Activated naive CD4-positive, alpha-beta T cell treated with Interleukin-2 at 50 U/mL for 16 hours (primary cell): Measurements from ENCODE around the gene ADGRD1.

Experiments used
- DNase-seq: peaks from one replicate; pipeline ENCODE4 v3.0.0-alpha.2; 2020

ADGRD1 gene

DNA sequence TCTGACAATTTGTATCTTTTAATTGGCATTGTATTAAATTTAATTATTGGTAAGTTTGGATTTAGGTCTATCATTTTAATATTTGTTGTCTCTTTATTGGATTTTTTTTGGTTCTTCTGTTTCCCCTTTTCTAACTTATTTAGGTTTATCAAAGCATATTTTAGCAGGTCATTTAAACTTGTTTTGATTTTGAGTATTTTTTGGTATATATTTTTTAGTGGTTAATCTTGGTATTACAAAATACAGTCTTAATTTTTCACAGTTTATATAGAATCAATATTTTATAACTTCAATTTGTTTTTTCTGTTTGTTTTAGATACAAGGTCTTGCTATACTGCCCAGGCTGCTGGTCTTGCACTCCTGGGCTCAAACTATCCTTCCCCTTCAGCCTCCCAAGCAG lies 15.5 kb upstream of the ADGRD1 start:
- no peak for DNase-seq

DNA sequence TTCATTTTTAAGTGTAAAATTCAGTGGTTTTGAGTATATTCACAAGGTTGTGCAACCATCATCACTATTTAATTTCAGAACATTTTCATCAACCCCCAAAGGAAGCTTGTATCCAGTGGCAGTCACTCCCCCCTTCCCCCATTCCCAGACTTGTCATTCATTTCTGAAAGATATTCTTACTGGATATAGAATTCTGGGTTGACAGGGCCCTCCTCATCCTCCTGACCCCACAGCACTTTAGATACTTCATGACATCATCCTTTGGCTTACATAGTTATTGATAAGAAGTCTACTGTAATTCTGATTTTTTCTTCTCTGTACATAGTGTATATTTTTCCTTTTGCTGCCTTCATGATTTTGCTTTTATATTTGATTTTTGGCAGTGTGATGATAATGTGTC lies 8.8 kb upstream of the ADGRD1 start:
- no peak for DNase-seq

DNA sequence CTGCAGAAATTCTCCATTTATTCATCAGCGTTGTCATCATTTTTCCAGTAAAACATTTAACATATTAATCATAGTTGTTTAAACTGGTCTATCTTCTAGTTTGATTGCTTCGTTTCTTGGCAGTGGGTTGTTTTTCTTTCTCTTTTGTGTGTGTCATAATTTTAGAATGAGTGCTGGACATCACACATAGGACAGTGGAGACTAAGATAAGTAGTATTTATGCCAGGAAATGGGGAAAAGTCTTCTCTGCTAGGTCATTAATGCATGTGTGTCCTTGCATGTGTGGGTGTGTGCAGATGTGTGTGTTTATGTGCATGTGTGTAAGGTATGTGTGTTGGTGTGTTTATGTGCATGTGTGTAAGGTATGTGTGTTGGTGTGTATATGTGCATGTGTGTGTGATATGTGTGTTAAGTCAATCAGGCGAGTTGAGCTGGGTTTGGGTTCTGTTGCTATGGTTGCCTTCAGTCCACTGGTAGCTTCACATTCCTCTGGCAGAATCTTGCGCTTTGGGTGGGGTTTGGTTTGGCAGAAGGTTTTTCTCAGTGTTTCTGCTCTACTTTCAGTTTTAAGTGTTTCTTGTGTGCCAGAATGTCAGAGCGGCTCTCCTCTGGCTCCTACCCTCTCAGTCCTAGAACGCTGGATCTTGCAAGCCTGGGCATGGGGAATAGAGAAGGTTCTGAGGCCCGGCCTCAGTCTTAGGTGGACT lies 7.8 kb upstream of the ADGRD1 start:
- no peak for DNase-seq

DNA sequence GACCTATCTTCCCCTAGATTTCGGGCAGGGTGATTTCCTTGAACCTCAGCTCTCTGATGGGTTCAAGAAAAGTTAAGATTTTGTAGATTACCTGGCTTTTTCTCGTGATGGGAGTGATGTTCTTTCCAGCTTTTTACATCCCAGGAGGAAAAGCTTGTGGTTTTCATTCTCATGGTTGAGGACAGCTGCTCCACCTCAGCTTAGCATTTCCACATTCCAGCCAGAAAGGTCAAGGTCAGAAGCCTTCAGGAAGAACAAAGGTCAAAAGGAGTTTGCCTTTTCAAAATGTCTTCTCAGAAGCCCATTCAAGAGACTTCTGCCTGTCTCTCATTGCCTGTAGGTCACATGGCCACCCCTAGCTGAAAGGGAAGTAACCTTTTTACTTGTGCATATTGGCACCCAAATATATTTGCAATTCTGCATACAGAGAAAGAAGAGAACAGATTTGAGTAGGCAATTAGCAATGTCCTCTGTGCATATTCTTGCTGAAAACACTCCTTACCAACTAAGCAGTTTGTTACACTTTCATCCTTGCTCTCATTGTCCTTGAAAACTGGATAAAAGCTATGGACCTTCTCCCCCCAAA lies 6.6 kb upstream of the ADGRD1 start:
- no peak for DNase-seq

DNA sequence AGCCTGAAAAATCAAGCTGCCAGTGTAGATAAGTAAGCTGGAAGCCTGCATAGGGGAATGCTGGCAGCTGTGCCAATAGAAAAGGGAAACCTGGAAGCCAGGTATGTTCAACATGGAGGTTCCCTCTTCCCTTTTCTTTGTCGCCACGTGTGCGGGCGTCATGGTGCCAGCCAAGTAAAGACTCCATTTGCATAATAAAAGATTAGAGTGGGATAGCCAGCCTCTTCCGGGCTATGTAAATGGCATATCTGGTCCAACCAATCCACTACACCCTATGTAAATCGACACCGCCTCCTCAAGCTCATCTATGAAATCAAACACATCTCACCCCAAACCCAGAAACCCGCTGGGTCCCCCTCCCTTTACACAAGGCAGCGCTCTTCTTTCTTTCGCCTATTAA lies 5.6 kb upstream of the ADGRD1 start:
- DNase-seq: no peak

DNA sequence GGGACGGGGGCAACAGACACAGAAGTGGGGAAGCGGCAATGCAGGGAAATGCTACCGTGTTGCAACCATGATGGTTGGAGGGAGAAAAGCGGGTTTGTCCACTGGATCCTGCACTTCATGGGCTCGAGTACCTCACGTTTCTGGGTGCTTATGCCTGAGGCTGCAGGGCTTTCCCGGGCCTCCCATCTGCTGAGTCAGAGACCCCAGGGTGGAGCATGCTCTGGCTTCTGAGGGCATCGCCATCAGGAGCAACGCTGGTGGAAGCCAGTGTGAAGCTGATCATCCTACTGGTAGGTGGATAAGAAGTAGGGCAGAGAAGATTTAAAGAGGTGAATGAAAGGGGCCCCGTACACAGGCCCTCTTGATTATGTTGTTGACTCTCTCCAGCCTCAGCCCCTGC lies 5.0 kb upstream of the ADGRD1 start:
- no peak for DNase-seq

DNA sequence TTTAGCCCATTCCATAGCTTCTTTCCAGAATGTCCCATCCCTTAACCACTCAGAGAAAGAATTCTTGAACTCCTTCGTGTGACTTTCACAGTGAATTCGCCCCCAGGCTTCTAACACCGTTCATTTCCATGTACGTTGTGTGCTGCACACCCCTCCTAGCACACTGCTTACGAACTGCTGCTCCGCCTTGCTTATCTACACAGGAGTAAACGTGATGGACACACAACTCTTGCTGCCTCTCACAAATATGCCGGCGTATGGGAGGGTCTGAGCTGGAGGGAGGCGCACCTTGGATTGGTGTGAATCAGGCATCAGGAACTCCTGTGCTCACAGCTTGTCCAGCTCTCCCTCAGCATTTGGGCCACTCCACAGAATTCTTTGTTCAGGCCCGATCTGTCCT lies 3.9 kb upstream of the ADGRD1 start:
- DNase-seq: no peak

DNA sequence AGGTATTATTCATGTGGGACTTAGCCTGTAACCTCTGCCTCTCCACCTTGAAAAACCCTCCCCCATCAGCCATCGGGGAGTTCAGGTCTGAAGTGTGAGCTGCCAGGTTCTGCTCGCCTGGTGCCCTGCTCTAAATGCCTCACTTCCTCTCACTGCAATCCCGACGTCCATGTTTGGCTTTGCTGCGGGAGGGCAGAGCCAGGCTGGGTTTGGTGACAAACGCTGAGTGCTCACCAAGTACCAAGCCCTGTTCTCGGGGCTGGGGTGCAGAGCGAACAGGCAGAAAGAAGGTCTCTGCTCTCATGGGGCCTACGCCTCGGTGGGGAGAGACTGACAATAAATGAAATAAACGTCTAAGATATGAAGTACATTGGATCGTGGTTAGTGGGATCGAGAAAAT lies 2.1 kb upstream of the ADGRD1 start:
- DNase-seq: no peak

DNA sequence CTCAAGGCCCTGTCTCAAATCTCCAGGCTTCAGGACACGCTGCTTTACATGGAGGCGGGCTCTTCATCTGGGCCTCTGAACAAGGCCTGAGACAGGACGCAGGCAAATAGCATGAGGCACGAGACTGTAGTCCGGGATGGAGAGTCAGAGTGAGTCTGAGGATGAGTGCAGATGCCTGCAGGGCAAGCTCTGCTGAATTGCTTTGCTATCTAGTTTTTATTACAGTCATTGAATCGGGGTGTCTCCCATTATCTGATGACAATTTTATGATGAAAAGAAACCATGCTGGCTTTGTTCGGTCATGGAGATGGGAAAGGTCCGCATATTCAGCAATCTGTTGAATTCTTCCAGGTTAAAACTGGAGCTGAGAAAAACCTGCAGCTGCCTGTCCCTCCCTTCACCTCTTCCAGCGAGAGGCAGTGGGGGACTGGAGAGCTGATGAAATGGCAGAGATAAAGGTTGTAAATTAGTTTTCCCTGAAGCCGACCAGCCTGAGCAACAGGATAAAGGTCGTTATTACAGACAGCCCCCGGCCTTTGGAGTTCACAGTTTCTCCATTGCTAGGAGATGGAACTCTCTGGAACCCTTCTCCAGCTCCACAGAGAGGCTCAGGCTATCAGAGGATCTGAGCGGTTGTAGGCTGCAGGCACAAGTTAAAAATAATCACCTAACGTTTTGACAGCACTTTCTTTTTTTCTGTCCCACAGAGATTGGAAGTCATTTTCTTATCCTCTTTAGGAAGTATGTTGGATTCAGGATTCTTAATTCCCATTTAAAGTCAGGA lies 1.3 kb upstream of the ADGRD1 start:
- DNase-seq: no peak

DNA sequence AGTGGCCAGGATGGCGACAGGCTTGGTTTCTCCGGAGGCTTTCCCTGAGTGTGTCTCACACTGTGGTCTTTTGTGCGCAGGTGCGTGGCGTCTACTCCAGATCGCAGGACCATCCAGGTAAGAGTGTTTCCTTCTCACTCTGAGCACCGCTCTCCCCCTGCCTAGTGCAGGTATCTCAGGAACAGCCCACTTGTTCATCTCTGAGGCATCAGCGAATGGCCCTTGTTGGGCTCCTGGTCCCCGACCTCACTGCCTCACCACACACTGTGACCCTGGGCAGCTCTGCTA lies 781 bp downstream of the ADGRD1 start:
- no peak for DNase-seq

DNA sequence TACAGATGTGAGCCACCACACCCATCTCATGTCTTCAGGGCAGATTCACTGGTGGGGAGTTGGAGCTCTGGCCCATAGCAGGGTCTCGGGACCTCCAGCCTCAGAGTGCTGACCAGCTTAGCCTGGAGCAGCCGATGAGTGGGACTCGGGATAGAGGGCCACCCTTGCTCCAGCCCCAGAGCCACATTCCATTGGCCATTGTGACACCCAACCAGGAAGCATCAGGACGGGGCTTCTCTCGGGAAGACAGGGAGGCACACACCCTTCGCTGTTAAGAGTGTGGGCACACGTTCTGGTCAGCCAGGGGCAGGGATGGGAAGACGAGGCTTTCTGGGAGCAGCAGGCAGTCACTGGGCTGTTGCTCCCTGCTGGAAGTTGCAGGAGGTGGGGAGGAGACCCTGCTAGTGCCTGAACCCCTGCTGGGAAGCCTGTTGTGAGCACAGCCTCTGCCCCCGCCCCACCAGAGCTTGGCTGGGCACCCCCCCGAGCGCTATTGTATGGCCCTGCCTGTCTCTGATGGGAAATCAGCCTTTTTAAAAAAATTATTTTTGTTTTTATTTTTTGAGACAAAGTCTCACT lies 1.6 kb downstream of the ADGRD1 start:
- DNase-seq: no peak

DNA sequence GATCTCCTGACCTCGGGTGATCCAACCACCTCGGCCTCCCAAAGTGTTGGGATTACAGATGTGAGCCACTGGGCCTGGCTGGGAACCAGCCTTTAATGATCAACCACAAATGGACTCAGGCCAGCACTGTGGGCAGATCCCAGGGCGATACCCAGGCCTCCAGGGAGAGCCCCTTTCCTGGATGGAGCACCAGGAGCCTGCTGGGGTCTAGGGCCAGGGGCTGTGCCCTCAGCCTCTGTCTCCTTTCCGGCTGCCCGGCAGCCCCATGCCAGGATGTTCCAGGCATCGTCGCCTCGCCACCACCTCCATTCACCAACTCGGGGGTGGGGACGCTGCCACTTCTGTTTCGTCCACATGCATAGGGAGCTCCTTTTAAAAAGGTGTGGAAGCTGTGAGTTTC lies 2.3 kb downstream of the ADGRD1 start:
- DNase-seq: no peak

DNA sequence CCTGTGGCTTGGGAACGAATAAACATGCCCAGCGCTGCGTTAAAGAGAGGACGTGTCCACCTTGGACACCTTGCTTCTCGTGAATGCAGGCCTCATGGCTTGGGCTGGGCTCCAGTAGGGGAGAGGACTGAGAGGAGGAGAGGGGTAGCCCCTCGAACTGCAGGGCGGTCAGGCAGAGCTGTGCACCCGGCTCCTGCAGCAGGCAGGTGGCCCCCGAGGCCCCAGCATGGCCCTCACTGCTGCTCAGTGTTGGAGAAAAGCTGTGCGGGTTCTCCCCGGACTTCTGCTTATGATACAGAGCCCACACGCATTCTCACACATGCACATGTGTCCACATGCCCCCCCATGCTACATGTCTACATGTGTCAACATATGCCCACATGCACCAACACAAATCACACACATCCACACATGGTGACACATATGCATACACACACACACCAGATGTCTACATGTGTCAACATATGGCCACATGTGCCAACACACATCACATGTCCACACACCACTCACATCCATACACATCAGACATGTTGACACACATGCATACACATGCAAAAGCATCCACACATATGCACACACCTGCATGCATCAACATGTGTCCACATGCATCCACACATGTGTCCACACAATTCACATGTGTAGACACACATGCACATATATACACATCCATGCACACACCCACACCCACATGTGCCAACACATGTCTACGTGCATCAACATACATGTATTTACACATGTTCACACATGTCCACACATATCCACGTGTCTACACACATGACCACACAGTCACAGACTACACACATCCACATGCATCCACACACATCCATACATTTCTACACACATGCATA lies 3.0 kb downstream of the ADGRD1 start:
- DNase-seq: no peak

DNA sequence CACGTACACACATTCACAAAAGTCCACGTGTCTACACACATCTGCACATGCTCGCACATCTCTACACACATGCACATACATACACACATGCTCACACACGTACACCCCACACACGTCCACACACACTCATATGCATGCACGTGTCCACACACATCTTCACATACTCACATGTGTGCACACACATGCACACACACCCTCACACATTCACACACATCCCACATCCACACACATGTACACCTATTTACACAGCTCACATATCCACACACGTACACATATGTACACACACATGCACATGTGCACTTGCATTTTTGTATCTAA lies 3.6 kb downstream of the ADGRD1 start:
- DNase-seq: no peak

DNA sequence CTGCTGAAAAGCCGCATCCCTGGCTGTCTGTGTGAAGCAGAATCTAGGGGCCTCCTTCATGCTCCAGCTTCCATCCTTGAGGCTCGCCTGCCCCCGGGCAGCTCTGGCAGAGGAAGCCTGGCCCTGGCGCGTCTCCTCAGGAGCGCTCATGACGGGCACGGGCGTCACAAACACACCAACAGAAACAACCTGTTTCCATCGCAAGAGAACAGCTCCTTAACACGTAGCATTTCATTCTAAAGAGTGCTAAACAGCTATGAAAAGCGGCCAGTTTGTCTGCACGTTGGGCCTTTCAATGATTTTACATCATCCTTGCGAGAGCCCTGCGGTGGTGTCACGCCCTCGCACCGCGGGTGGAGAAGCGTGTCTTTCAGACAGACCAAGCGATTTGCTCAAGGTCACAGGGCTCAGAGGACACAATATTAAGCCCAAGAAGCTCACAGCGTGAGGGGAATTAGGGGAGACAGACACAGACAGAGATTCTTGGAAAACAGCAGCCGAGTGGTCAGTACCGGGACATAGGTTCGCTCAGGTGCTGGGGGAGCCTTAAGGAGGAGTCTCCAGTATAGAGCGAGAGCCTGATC lies 4.9 kb downstream of the ADGRD1 start:
- DNase-seq: no peak

DNA sequence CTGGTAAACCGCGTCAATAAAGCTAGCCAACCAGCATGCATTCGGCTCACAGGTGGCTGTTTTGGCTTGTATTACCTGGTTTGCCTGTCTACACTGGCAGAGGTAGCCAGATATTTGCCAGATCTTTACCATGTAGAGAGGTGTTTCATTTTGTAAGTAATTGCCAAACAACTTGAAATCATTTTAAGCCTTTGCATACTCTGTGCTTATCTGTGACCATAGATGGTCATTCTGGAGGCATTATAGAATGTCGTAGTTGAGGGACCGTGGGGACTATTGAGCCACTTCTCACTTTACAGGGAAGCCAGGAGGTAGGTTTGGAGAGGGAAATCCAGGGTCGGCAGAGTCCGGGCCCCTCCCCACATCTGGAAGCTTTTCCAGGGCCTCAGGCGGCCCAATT lies 5.9 kb downstream of the ADGRD1 start:
- no peak for DNase-seq

DNA sequence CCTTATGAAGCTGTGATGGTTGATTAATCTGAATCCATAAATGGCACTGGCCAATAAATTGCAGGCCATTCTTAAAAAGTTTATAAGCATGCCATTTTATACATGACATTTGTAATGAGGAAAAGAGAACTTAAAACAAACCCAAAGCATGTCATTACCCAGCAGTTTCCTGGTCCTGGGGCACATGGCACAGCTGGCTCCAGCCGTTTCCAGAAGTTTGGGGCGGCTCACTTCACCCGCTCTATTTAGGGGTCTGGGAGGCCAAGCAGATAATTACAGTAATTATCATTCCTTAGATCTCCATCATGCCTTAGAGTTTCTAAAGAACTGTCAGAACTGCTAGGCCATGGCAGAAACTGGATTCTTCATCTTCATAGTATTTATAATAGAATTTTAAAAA lies 6.4 kb downstream of the ADGRD1 start:
- no peak for DNase-seq

DNA sequence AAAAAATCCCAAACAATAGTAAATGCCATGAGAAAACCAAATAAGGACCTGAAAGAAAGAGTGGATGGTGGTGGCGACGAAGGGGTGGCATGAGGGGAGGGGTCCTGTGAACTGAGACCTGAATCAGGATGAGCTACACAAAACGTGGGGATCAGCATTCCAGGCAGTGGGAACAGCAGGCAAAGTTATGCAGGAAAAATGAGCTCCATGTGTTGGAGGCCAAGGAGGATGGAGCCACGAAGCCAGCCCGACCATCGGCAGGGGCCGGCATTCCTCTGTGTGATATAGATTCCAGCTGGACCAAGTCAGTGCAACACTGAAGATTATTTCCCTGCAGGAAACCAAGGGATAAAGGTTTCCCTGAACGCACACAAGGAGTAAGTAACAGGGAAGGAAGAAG lies 7.1 kb downstream of the ADGRD1 start:
- no peak for DNase-seq

DNA sequence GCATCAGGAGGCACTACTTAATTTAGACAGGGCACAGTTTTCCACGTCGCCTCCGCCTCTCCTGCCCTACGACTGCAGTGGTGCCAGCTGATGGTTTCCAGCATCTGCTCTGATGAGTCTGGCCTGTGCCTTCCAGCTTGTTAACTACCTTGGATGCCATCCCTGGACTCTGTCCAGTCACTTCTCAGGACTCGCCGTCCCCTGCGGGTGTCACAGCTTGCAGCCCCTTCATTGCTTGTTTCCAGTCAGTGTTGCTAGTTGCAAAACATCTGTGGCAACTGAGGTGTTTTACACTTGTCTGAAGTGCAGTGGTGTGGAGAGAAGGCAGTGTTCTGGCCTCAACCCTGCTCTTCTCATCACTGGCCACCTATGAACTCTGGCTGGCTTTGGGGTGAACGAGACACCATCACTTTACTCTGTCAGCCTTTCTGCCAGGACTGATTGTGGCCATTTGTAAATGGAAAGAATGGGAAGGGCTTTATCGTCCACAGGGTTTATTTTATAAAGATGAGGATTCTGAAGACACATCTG lies 8.3 kb downstream of the ADGRD1 start:
- DNase-seq: no peak

DNA sequence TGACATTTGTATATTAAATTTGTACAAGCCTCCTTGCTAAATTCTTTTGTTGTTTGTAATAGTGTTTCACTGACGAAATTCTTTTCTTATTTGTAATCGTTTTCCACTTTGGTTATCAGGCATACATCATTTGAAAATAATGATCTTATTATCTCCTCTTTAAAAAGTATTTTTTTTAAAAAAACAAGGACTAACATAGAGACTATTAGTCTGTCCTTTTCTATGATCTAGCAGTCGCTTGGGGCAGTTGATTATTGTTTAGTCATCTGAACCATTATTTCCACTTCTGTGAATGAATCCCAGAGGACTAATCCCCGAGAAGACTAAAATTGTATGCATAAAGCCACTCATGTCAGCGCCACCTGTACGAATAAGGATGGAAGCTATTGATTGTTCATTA lies 11.5 kb downstream of the ADGRD1 start:
- no peak for DNase-seq

DNA sequence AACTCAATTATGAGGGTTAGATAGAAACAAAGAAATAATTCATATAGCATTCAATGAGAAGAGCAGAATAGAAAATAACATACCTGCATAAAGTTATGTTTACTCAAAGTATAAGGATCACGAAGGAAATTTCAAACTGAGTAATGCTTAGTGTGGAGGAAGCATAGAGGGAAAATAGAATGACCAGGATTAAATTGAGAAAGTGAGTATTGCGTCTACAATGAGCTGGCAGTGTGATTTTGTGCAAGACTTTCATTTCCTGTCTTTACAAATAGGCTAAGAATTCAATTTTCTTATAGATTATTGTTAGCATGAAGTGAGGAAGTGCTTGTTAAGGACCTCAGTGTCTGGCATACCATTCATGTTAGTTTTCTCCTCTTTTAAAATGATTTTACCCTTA lies 12.0 kb downstream of the ADGRD1 start:
- no peak for DNase-seq

DNA sequence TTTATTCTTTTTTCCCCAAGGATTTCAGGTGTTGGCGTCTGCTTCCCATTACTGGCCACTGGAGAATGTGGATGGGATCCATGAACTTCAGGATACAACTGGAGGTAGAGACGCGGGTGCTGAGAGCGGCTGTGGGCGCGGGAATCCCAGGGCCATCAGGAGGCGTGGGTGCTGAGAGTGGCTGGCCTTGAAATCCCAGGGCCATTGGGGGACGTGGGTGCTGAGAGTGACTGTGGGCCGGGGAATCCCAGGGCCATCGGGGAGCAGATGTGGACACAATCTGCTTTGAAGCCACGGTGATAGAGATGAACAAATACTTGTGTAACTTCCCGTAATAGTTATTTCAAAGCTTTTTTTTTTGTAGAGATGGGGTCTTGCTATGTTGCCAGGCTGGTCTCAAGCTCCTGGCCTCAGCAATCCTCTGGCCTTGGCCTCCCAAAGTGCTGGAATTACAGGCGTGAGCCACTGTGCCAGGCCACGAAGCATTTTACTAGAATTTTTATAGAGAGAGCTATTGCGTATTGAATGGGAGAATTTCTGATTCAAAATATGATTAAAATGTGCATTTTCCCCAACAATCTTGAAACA lies 12.8 kb downstream of the ADGRD1 start:
- no peak for DNase-seq

DNA sequence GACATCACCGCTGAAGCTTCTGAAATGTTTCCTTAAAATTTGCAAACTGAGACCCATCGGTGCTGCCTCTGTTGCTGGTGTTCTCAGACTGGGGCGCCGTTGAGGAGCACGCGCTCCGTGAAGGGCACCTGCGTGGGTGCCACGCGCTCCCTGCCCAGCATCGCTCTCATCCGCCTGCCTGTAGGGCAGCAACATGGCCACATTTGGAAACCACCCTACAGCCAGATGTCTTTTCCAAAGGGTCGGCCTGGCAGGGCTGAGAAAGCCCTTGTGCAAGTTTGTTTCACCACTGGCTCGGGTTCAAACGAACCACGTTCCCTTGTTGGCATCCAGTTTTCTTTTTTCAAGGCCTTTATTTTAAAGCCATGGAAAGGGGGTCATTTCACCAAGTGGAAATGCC lies 13.9 kb downstream of the ADGRD1 start:
- DNase-seq: no peak
